ENCODE results near the gene KCNT2. TPM values are rescaled to one million over a fixed set of nuclear protein-coding genes. Genes with fewer than 3 reads are reported as not detected.

Gene KCNT2
- total RNA-seq, 4 donors from 2014 or later: 0.35 to 0.88 (median 0.51) TPM; not detected in 1

DNA sequence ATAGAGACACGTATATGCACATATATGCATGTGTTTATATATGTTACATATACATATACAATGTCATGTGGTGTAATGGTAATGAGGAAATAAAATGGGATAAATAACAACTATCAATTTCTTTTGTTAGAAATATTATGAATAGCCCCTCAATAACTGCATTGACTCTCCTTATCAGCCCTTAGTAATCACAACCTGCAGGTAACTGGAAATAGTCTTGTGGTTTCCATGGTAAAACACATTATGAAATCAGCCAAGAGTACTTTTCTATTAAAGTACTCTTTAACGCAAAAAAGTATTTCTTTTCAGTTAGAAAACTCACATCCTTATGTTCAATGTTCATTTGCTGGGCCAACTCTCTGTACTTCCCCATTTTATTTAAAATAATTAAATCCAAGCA lies 105.8 kb downstream of the KCNT2 start:
- Histone ChIP-seq H3K27ac (no peak overlapping the region), H3K4me1 (no peaks in the 10 kb centered on the region), H3K27me3 (no peaks in the 10 kb centered on the region), H3K4me3 (no peak overlapping the region), H3K36me3 (no peaks in the 10 kb centered on the region), H3K9me3 (no peaks in the 10 kb centered on the region)
- intact Hi-C loops (cut with DNase I; ENCODE audit: low total_unique reads): no loop called here
- in situ Hi-C loops (cut with MboI; ENCODE audit: low sequenced_read_pairs in 4 of 4): no loop called here
- no peak for DNase-seq
- ATAC-seq: no peak
- no peak for TF ChIP-seq POLR2A (IDR thresholded peaks at IDR 0.05)
- TF ChIP-seq, protein P1, sequence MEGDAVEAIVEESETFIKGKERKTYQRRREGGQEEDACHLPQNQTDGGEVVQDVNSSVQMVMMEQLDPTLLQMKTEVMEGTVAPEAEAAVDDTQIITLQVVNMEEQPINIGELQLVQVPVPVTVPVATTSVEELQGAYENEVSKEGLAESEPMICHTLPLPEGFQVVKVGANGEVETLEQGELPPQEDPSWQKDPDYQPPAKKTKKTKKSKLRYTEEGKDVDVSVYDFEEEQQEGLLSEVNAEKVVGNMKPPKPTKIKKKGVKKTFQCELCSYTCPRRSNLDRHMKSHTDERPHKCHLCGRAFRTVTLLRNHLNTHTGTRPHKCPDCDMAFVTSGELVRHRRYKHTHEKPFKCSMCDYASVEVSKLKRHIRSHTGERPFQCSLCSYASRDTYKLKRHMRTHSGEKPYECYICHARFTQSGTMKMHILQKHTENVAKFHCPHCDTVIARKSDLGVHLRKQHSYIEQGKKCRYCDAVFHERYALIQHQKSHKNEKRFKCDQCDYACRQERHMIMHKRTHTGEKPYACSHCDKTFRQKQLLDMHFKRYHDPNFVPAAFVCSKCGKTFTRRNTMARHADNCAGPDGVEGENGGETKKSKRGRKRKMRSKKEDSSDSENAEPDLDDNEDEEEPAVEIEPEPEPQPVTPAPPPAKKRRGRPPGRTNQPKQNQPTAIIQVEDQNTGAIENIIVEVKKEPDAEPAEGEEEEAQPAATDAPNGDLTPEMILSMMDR (IDR thresholded peaks at IDR 0.05 in 4 of 5, conservative IDR thresholded peaks at IDR 0.05 in 1 of 5): no peak

DNA sequence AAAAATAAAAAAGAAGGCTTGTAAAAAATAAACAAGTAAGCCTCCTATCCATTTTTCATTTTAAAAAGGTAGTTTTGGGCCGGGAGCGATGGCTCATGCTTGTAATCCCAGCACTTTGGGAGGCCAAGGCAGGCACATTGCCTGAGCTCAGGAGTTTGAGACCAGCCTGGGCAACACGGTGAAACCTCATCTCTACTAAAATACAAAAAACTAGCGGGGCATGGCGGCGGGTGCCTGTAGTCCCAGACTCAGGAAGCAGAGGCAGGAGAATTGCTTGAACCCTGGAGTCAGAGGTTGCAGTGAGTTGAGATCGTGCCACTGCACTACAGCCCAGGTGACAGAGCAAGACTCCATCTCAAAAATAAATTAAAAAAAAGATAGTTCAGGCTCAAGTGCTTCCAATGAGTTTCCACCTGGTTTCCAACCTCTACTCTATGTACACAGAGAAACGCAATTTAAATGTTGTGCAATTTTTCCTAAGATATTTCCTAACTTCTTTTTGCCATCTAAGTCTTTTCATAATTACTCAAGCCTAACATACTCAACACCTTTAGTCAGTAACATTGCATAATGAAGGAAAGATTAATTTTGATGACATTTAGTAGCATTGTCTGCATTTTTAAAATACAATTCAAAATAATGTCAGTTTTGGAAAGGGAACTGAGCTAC lies 106.3 kb downstream of the KCNT2 start:
- intact Hi-C loops (cut with DNase I; ENCODE audit: low total_unique reads): no loop called here
- Histone ChIP-seq H3K36me3 (no peaks in the 10 kb centered on the region), H3K27ac (no peak overlapping the region), H3K9me3 (no peaks in the 10 kb centered on the region), H3K4me1 (no peaks in the 10 kb centered on the region), H3K27me3 (no peaks in the 10 kb centered on the region), H3K4me3 (no peak overlapping the region)
- in situ Hi-C loops (cut with MboI; ENCODE audit: low sequenced_read_pairs in 4 of 4): no loop called here
- no peak for DNase-seq
- ATAC-seq: no peak
- no peak for TF ChIP-seq POLR2A (IDR thresholded peaks at IDR 0.05)
- TF ChIP-seq, protein P1 (IDR thresholded peaks at IDR 0.05 in 4 of 5, conservative IDR thresholded peaks at IDR 0.05 in 1 of 5): no peak

DNA sequence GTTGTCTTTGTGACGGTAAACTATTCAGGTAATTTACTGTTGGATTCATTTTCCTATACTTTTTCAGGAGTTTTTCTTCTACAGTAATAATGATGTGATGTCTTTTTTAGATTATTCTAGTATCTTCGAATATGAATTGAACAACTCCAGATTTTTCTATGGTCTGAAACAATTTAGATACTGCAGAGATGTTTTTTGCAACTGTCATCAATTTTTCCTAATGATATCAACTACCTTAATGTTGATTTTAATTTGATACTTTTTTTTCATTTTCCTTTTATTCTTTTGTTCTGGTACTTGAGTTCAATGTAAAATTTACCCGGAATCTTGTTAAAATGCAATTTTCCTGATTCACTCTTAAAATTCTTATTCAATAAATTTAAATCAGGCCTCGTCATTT lies 110.4 kb downstream of the KCNT2 start:
- in situ Hi-C loops (cut with MboI; ENCODE audit: low sequenced_read_pairs in 4 of 4): no loop called here
- no peak overlapping the region for H3K27ac ChIP-seq
- no peak for ATAC-seq

DNA sequence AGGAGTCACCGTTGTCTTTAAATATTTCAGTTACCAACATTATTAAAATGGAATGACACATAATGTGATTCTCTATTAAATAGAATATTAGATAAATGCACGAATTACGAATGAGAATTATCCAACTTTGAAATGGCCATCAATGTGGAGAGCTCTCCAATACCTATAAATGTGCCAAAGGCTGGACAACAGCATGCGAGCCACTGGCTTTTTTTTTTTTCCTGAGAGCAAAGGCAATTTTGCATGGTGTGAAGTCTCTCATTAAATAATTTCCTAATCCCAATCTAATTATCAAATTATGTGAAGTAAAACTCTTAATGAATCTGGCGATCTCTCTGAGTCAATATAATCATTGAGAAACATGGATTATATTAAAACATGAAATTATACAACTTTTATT lies 113.5 kb downstream of the KCNT2 start:
- in situ Hi-C loops (cut with MboI; ENCODE audit: low sequenced_read_pairs in 4 of 4): no loop called here

More for the DNA sequence above, 110.4 kb downstream of the KCNT2 start:
- H3K4me3 ChIP-seq: no peak overlapping the region
- DNase-seq: no peak
- H3K4me1 ChIP-seq: no peaks in the 10 kb centered on the region
- TF ChIP-seq, protein P1 (IDR thresholded peaks at IDR 0.05 in 4 of 5, conservative IDR thresholded peaks at IDR 0.05 in 1 of 5): no peak
- no peaks in the 10 kb centered on the region for H3K9me3 ChIP-seq
- H3K36me3 ChIP-seq: no peaks in the 10 kb centered on the region
- no peaks in the 10 kb centered on the region for H3K27me3 ChIP-seq
- intact Hi-C loops (cut with DNase I; ENCODE audit: low total_unique reads): no loop called here

DNA sequence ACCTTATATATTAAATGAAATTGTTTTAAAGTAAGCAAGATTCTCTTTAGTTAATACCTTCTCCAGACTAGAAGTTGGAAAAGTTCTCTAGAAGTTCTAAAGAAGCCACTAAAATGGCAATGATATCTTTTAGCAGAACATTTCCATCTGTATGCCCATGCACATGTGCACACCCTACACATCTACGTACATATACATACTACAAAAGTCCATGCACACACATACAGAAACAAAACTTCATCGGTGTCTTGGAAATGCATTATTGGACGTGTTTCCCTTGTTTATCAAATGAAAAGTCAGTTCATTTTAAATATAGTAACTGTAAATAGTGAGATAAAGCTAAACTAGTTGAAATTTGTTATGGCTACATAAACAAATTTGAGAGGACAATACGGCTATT lies 114.4 kb downstream of the KCNT2 start:
- TF ChIP-seq POLR2A (IDR thresholded peaks at IDR 0.05): no peak
- TF ChIP-seq, protein P1 (IDR thresholded peaks at IDR 0.05 in 4 of 5, conservative IDR thresholded peaks at IDR 0.05 in 1 of 5): no peak
- no peak overlapping the region for H3K27ac ChIP-seq
- in situ Hi-C loops (cut with MboI; ENCODE audit: low sequenced_read_pairs in 4 of 4) (no loop called here), intact Hi-C loops (cut with DNase I; ENCODE audit: low total_unique reads) (no loop called here)
- H3K4me3 ChIP-seq: no peak overlapping the region
- H3K9me3 ChIP-seq: no peaks in the 10 kb centered on the region
- ATAC-seq (no peak), DNase-seq (no peak)
- H3K36me3 ChIP-seq: no peaks in the 10 kb centered on the region
- H3K4me1 ChIP-seq: no peaks in the 10 kb centered on the region
- no peaks in the 10 kb centered on the region for H3K27me3 ChIP-seq

More for the DNA sequence above, 113.5 kb downstream of the KCNT2 start:
- DNase-seq (no peak), ATAC-seq (no peak)
- H3K27ac ChIP-seq: no peak overlapping the region
- no peaks in the 10 kb centered on the region for H3K4me1 ChIP-seq
- no peaks in the 10 kb centered on the region for H3K9me3 ChIP-seq
- H3K27me3 ChIP-seq: no peaks in the 10 kb centered on the region
- no peak for TF ChIP-seq POLR2A (IDR thresholded peaks at IDR 0.05)
- no peak overlapping the region for H3K4me3 ChIP-seq
- no peaks in the 10 kb centered on the region for H3K36me3 ChIP-seq
- intact Hi-C loops (cut with DNase I; ENCODE audit: low total_unique reads): no loop called here

Data from gastrocnemius medialis (tissue), 4 donors.